GM12892 (cell line): ENCODE measurements around the gene CXADR.
A peak's percentile ranks its signal among the peaks of the same experiment; 100 is the strongest.
"Not testable (repeated sequence)": the region's sequence is repeated elsewhere in the genome, so short reads cannot be mapped to it uniquely, and the experiment has no call there.

Experiments
- DNase-seq: peaks from one replicate; pipeline ENCODE4 v3.0.0; 2011; ENCODE audit not compliant: insufficient read length
- FAIRE-seq: peaks from 2 replicates; lab custom pipeline; 2011; peaks lifted over from hg19 to GRCh38; lab: Jason Lieb, UNC
- POLR2A ChIP-seq: IDR thresholded peaks from 2 replicates; pipeline ENCODE4 v1.6.1; 2011; ENCODE audit warnings: low read depth, low read length, control low read depth
- POLR2AphosphoS5 ChIP-seq: IDR thresholded peaks from 2 replicates; pipeline ENCODE4 v1.6.1; 2011; ENCODE audit warnings: low read depth, low read length, control low read depth
- TAF1 ChIP-seq: IDR thresholded peaks from 2 replicates; pipeline ENCODE4 v1.6.1; 2011; ENCODE audit warnings: low read depth, mild to moderate bottlenecking, control low read depth, low read length, borderline replicate concordance

The CXADR gene

GRCh38 chr21:17506951-17507350, 5.9 kb upstream of the CXADR start:
- no peak for FAIRE-seq
- TF ChIP-seq POLR2A (no peak), TAF1 (no peak), POLR2AphosphoS5 (no peak)
- DNase-seq = no peak

- TF ChIP-seq TAF1 (no peak), POLR2AphosphoS5 (no peak), POLR2A (no peak)
- FAIRE-seq (no peak), DNase-seq (no peak)
Measured at GRCh38 chr21:17507591-17507990, 5.3 kb upstream of the CXADR start.

- DNase-seq (peak; percentile 25), FAIRE-seq (peak; percentile 42)
- TF ChIP-seq TAF1 (no peak), POLR2A (no peak), POLR2AphosphoS5 (no peak)
Measured at GRCh38 chr21:17513214-17514123, 626 bp downstream of the CXADR start.

- TF ChIP-seq POLR2A = no peak
- TF ChIP-seq POLR2AphosphoS5 = no peak
- TF ChIP-seq TAF1 = no peak
- DNase-seq (no peak), FAIRE-seq (no peak)
Measured at GRCh38 chr21:17514124-17514845, 1.4 kb downstream of the CXADR start.

- not testable (repeated sequence) for FAIRE-seq, DNase-seq
Measured at GRCh38 chr21:17517008-17517407, 4.2 kb downstream of the CXADR start.

GRCh38 chr21:17519208-17519738, 6.4 kb downstream of the CXADR start:
- TF ChIP-seq POLR2A (no peak), TAF1 (no peak), POLR2AphosphoS5 (no peak)
- FAIRE-seq = no peak
- DNase-seq = no peak

- no peak for FAIRE-seq
- TF ChIP-seq POLR2AphosphoS5 = no peak
- TF ChIP-seq TAF1 = no peak
- no peak for TF ChIP-seq POLR2A
- DNase-seq = no peak
Measured at GRCh38 chr21:17519965-17520609, 7.2 kb downstream of the CXADR start.

- TF ChIP-seq POLR2A (no peak), TAF1 (no peak), POLR2AphosphoS5 (no peak)
- DNase-seq (no peak), FAIRE-seq (no peak)
Measured at GRCh38 chr21:17523007-17523451, 10.2 kb downstream of the CXADR start.

GRCh38 chr21:17523979-17524494, 11.2 kb downstream of the CXADR start:
- not testable (repeated sequence) for FAIRE-seq, DNase-seq

- TF ChIP-seq POLR2A = no peak
- no peak for TF ChIP-seq POLR2AphosphoS5
- TF ChIP-seq TAF1 = no peak
- no peak for FAIRE-seq
Measured at GRCh38 chr21:17524635-17525034, 11.8 kb downstream of the CXADR start.

GRCh38 chr21:17526776-17527175, 13.9 kb downstream of the CXADR start:
- FAIRE-seq = no peak
- TF ChIP-seq POLR2AphosphoS5 = no peak
- TF ChIP-seq TAF1 = no peak
- no peak for TF ChIP-seq POLR2A
- DNase-seq = no peak

More at GRCh38 chr21:17524635-17525034, 11.8 kb downstream of the CXADR start:
- no peak for DNase-seq

- FAIRE-seq (no peak), DNase-seq (no peak)
- no peak for TF ChIP-seq POLR2A
- TF ChIP-seq TAF1 = no peak
- no peak for TF ChIP-seq POLR2AphosphoS5
Measured at GRCh38 chr21:17527240-17527639, 14.4 kb downstream of the CXADR start.
